Measurements from ENCODE around the gene DNM2.
A peak's percentile ranks its signal among the peaks of the same experiment; 100 is the strongest.
"Not testable (repeated sequence)": the region's sequence is repeated elsewhere in the genome, so short reads cannot be mapped to it uniquely, and the experiment has no call there.

DNM2 gene

DNA sequence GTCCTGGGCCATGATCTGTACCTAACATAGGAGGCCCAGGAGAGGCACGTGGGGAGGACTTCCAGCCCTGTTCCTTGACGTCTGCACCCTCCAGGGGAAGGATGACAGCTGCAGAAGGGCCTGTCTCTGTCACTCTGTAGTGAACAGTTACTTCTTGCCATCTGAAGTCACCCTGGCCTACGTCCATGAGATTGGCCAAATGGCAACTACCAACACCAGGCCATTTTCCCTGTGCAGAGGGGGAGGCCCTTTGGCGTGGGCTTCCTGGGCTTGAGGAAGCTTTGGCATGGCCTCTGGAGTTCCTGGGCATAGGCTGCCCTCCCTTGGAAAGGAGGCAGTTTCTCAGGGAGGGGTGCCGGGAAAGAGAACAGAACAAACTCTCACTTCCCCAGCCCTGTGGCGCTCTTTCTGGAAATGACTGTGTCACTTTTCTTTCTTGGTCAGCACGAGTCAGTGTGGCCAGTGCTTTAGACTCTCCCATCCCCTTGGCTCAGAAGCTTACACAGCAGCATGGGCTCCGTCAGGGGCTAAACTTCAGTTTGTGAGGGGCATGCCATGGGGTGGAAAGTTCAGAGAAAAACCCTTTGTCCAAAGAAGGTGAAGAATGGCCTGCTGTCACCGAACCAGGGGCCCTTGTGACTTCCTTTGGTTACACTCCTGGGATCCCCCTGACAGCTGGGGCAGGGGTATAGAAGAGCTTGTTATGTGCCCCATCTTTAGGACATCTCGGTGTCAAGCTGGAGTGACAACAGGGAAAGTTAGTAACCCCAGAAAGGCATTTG is 158.8 kb downstream of the DNM2 start:
- TF ChIP-seq, protein P1, sequence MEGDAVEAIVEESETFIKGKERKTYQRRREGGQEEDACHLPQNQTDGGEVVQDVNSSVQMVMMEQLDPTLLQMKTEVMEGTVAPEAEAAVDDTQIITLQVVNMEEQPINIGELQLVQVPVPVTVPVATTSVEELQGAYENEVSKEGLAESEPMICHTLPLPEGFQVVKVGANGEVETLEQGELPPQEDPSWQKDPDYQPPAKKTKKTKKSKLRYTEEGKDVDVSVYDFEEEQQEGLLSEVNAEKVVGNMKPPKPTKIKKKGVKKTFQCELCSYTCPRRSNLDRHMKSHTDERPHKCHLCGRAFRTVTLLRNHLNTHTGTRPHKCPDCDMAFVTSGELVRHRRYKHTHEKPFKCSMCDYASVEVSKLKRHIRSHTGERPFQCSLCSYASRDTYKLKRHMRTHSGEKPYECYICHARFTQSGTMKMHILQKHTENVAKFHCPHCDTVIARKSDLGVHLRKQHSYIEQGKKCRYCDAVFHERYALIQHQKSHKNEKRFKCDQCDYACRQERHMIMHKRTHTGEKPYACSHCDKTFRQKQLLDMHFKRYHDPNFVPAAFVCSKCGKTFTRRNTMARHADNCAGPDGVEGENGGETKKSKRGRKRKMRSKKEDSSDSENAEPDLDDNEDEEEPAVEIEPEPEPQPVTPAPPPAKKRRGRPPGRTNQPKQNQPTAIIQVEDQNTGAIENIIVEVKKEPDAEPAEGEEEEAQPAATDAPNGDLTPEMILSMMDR (conservative IDR thresholded peaks at IDR 0.05; ENCODE audit: low read depth) = no peak
- H3K27ac ChIP-seq = peak overlapping the region; percentile 67
- ChIA-PET CTCF (interaction anchor here (0.6 kb wide), 1 partner anchor 14 kb away, joined by 6 read pairs; no protein-coding TSS in a partner anchor), POLR2A (ENCODE audit: low non-redundant PET) (no interaction called here)
- no peak for DNase-seq (ENCODE audit: low spot score)

DNA sequence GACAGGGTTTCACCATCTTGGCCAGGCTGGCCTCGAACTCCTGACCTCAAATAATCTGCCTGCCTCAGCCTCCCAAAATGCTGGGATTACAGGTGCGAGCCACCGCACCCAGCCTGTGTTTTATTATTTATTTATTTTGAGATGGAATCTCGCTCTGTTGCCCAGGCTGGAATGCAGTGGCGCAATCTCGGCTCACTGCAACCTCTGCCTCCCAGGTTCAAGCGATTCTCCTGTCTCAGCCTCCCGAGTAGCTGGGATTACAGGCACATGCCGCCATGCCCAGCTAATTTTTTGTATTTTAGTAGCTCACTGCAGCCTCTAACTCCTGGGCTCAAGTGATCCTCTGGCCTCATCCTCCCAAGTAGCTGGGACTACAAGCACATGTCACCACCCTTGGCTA is 159.7 kb downstream of the DNM2 start:
- POLR2A ChIA-PET (ENCODE audit: low non-redundant PET); CTCF ChIA-PET; DNase-seq (ENCODE audit: low spot score): not testable (repeated sequence)
- H3K27ac ChIP-seq = peak overlapping the region; percentile 67

DNA sequence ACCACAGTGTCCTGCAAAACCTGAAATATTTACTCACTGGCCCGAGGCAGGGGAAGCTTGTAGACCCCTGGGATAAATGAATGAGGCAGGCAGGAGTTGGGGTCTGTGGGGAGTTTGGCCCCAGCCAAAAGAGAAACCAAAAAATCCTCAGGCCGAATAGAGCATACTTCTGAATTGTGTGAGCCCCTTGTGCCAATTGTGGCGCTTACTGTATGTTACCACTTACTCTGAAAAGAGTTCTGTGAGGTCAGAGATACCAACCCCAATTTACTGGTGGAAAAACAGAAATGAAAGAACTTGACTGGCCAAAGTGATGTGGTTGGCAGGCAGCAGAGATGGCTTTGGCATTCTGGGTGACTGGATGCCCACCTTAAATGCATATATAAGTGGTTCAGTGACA is 160.4 kb downstream of the DNM2 start:
- DNase-seq (ENCODE audit: low spot score) = no peak
- H3K27ac ChIP-seq = peak overlapping the region; percentile 67
- POLR2A ChIA-PET (ENCODE audit: low non-redundant PET) = no interaction called here
- TF ChIP-seq, protein P1 (conservative IDR thresholded peaks at IDR 0.05; ENCODE audit: low read depth) = no peak
- CTCF ChIA-PET = no interaction called here

Measured in RWPE1 (cell line).